GM13977 (cell line): Measurements from ENCODE around the gene GPATCH4.
A peak's percentile ranks its signal among the peaks of the same experiment; 100 is the strongest.

Source experiments
- DNase-seq: peaks from one replicate; pipeline ENCODE4 v3.0.0; 2012; ENCODE audit warnings: low spot score
- in situ Hi-C: fragments of 300-500 bp; cut with MboI; formaldehyde crosslinking; loops from one replicate; pipeline ENCODE4 v1.12.0; 2022; ENCODE audit warnings: low sequenced_read_pairs, low pct_unique_long_range_greater_than_20kb, mixed read lengths, inconsistent platforms; ENCODE audit not compliant: unreplicated experiment
- TF ChIP-seq, protein P1 (sequence below): IDR thresholded peaks from 2 replicates; pipeline ENCODE4 v1.5.1; 2012; ENCODE audit warnings: mild to moderate bottlenecking, control low read depth; ENCODE audit not compliant: insufficient read depth; ENCODE audit errors: extremely low read depth, missing control alignments

GPATCH4 gene

DNA sequence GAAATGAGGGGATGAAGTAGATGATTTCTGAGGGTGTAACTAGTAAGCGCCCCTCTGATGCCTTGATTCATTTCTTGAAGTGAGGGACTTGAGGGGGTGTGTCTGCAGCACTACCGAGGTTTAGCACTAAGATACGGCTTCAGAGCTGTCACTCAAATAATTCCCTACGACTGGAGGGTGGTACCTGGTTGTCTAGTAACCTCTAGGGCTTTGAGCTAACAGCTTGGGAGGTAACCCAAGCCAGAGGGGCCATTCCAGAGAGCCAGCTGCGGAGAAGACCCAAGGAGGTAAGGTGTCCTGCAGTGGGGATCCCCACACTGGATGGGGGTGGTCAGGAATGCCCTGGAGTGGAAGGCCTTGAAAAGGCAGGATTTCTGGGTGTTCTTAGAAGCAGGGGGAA lies 21.8 kb downstream of the GPATCH4 start, which contains the start of gene TTC24:
TSS of gene TTC24 (plus strand) at position 252 of the 400 bp plus-strand sequence. CDS start 1,642 bp downstream, outside the sequence.
- TF ChIP-seq, protein P1, sequence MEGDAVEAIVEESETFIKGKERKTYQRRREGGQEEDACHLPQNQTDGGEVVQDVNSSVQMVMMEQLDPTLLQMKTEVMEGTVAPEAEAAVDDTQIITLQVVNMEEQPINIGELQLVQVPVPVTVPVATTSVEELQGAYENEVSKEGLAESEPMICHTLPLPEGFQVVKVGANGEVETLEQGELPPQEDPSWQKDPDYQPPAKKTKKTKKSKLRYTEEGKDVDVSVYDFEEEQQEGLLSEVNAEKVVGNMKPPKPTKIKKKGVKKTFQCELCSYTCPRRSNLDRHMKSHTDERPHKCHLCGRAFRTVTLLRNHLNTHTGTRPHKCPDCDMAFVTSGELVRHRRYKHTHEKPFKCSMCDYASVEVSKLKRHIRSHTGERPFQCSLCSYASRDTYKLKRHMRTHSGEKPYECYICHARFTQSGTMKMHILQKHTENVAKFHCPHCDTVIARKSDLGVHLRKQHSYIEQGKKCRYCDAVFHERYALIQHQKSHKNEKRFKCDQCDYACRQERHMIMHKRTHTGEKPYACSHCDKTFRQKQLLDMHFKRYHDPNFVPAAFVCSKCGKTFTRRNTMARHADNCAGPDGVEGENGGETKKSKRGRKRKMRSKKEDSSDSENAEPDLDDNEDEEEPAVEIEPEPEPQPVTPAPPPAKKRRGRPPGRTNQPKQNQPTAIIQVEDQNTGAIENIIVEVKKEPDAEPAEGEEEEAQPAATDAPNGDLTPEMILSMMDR: no peak
- no peak for DNase-seq
- in situ Hi-C loops: no loop called here

DNA sequence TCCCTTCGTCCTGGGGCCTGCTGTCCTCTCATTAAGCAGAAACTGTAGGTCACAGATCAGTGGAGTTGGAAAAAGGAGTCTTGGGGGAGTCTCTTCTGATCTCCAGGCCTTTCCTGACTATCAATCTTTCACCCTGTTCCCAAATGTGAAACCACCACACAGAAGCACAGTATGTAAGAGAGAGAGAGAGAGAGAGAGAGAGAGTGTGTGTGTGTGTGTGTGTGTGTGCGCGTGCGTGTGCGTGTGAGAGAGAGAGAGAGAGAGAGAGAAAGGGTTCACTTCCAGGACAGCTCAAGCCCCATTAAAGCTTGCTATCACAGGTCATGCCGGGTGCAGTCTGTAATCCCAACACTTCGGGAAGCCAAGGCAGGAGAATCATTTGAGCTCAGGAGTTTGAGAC lies 23.2 kb downstream of the GPATCH4 start:
- TF ChIP-seq, protein P1: no peak
- in situ Hi-C loops: no loop called here
- no peak for DNase-seq

DNA sequence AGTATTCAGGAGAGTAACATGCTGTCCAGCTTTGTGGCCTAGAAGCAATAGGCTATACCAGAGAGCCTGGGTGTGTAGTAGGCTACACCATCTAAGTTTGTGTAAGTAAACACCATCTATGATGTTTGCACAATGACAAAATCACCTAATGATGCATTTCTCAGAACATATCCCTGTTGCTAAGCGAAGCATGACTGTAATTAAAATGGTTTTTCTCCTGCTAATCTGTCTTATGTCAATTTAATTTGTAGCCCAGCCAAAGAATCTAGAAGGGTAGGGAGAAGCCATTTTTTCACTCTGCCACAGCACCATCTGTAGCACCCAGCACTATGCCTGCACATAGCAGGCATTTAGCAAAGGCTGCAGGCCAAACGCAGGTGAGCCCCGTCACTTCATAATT lies 23.7 kb downstream of the GPATCH4 start:
- in situ Hi-C loops: no loop called here
- TF ChIP-seq, protein P1: no peak
- DNase-seq: no peak

DNA sequence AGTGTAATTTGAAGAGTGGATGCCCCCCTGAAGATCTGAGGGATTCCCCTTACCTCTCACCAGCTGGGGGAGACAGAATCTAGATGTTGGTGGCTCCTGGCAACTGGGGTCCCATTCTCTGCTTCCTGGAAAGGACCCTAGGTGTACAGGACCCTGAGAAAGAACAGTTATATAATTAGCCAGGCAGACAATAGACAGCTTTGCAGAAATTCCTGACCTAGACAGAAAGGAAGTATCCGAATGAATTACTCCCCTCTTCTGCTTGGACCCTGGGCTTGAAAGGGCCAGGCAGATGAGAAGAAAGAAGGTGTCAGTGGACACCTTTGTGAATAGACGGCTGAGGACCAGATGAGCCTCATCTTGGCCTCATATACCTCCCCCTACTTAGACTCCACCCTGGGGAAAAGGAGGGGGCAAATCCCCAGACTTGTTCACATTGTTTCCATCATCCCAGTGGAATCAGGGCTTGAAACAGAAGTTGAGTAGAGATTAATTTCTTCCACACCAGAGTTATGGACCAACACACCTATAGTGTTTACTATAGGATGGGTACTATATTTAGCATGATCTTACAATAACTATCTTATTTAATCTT lies 27.1 kb downstream of the GPATCH4 start:
- TF ChIP-seq, protein P1: no peak
- DNase-seq: no peak

DNA sequence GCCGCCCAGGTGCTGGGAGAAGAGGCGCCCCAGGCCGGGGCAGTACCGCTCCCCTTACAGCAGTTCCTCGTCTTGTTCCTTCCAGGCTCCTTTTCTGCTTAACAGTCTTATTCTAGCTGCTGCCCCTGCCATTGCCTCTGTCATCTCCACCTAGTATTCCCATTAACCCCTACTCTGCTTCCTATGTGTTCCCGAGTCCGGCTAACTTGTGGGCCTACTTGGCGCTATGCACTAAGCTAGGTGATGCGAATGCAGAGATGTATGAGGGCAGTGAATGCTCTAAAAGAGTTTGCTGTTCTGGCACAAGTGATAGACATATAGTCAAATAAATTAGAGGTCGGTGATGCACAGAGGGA lies 28.6 kb downstream of the GPATCH4 start:
- DNase-seq: no peak
- TF ChIP-seq, protein P1: no peak
- in situ Hi-C loops: no loop called here

More for the DNA sequence above, 27.1 kb downstream of the GPATCH4 start:
- in situ Hi-C loops: no loop called here

DNA sequence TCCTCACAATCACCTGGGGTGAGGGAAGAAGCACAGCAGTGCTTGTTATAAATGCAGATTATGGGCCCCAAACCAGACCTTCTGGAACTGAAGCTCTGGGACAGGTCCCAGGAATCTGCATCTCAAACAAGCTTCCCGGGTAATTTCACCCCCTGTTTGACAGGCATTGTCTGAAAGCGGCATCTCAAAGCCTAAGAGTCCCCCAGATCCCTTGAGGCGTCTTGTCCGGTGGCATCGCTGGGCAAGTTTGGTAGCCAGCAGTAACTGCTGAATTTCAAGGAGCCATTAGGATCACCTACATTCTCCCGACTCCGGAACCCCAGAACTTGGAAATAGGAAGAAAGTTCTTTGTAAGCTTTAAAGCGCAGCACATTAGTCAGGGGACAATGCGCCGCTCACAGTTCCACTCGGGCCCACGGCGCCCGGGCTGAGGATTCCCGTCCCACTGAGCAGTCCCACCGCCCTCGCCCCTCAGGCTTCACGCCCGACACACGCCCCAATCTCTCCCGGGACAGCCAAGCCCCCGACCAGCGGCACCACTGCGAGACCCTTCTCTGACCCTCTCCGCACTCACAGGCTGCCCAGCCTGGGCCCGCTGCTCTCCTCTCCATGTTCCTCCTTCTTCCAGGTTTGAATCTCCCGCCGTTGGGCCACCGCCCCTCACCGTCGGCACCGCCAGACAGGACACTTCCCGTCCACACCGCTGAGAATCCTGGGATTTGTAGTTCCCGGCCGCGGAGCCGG lies 29.2 kb downstream of the GPATCH4 start, which contains the start of gene IQGAP3:
TSS of gene IQGAP3 (minus strand) at position 647 of the 744 bp plus-strand sequence. CDS start at position 611, 36 bp downstream.
- TF ChIP-seq, protein P1: no peak
- in situ Hi-C loops: no loop called here
- peak; percentile 91 for DNase-seq
